ENCODE measurements around the gene ESAM. TPM values are rescaled to one million over a fixed set of nuclear protein-coding genes. Genes with fewer than 3 reads are reported as not detected.

Gene ESAM
- total RNA-seq, 1 donor from 2014 or later = 0.26 TPM

DNA sequence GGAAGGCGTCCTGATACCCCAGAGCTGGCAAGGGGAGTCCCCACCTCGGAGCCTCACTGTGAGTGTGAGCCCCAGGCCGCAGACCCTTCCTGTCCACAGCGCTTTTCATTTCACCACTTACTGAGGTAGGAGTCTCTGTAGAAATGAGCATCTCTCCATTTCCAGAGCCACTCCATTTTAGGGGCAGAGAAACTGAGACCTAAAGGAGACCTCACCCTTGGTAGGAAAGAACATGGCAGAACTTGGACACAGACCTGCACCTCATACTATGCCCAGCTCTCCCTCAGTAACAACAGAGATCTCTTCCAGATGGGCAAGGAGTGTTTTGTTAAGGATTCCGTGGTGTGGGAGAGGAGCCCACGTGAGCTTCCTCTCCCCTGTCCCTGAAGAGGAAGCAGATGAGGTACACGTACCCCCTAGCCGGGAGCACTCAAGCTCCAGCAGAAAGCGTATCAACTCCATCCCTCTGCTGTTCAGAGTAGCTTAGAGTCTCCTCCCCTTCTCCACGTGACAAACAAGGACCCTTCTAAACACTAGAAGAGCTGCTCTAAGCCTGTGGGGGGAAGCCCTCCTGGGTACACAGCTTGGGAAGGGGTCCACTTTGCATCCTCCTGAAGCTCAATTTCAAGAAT, 9.5 kb downstream of the ESAM start:
- no peaks in the 10 kb centered on the region for H4K20me1 ChIP-seq (ENCODE audit: low read depth)
- TF ChIP-seq EZH2 (IDR thresholded peaks at IDR 0.05) (no peak), EZH2phosphoT487 (IDR thresholded peaks at IDR 0.05) (no peak)
- TF ChIP-seq, protein P1, sequence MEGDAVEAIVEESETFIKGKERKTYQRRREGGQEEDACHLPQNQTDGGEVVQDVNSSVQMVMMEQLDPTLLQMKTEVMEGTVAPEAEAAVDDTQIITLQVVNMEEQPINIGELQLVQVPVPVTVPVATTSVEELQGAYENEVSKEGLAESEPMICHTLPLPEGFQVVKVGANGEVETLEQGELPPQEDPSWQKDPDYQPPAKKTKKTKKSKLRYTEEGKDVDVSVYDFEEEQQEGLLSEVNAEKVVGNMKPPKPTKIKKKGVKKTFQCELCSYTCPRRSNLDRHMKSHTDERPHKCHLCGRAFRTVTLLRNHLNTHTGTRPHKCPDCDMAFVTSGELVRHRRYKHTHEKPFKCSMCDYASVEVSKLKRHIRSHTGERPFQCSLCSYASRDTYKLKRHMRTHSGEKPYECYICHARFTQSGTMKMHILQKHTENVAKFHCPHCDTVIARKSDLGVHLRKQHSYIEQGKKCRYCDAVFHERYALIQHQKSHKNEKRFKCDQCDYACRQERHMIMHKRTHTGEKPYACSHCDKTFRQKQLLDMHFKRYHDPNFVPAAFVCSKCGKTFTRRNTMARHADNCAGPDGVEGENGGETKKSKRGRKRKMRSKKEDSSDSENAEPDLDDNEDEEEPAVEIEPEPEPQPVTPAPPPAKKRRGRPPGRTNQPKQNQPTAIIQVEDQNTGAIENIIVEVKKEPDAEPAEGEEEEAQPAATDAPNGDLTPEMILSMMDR (IDR thresholded peaks at IDR 0.05) = no peak
- H3K9me3 ChIP-seq (ENCODE audit: low read depth) = no peaks in the 10 kb centered on the region
- H3K4me3 ChIP-seq = no peak overlapping the region
- H3K4me1 Mint-ChIP-seq = peaks cover 19% of the 10 kb centered on the region
- H3K4me3 Mint-ChIP-seq = no peak overlapping the region
- peaks cover 88% of the 10 kb centered on the region for H3K27me3 ChIP-seq
- H3K36me3 ChIP-seq = no peaks in the 10 kb centered on the region
- no peak overlapping the region for H3K27ac ChIP-seq
- no peak overlapping the region for H3K9ac ChIP-seq
- peaks cover 7% of the 10 kb centered on the region for H3K36me3 Mint-ChIP-seq
- H3K4me2 ChIP-seq = no peak overlapping the region
- peaks cover 70% of the 10 kb centered on the region for H3K27me3 Mint-ChIP-seq (ENCODE audit: insufficient read depth, low read depth)
- H3K4me1 ChIP-seq = no peaks in the 10 kb centered on the region
- H3K79me2 ChIP-seq (ENCODE audit: low read depth) = no peaks in the 10 kb centered on the region
- no peak overlapping the region for H2AFZ ChIP-seq (replicated peaks)
- no peak overlapping the region for H3K27ac Mint-ChIP-seq
- H3K9me3 Mint-ChIP-seq = peaks cover 6% of the 10 kb centered on the region
- H3F3A ChIP-seq (ENCODE audit: low read depth) = no peaks in the 10 kb centered on the region
- no peak for DNase-seq (ENCODE audit: low spot score)

DNA sequence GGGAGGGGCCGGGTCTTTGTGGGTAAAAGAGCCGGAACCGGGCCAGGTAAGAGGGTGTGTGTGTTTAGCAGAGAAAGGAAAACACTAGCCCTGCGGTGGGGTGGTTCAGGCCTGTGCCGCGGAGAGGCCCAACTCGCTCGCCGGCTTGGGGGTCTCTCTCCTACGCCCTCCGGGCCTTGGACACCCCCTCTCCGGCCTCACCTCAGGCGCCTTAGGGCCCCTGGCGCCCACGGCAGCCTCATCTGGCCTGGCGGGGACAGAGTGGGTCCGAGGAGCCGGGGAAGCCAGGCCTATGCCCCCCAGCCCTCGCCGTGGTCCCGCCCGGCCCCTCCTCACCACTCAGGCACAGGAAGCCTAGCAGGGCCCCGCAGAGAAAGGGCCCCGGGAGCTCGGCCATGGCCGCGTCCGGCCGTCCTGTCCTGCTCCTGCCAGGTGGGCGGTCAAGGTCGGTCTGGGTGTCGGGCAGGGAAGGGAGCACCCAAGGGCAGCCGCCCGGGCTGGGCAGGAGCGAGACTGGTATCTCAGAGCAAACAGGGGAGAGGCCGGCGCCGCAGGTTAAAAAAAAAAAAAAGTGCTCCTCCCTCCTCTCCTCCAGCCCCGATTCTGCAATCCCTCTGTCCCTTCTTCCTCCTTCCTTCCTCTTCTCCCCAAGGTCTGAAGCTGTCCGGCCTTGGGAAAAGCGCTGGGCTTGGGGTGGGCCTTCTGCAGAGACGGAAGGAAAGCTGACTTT, 10.2 kb downstream of the ESAM start, which contains the start of gene VSIG2:
TSS of gene VSIG2 (minus strand) at position 515 of the 730 bp plus-strand sequence. CDS start at position 397, 118 bp downstream.
- H3K4me3 Mint-ChIP-seq = no peak within 1 kb of the TSS
- no peak within 1 kb of the TSS for H2AFZ ChIP-seq (replicated peaks)

DNA sequence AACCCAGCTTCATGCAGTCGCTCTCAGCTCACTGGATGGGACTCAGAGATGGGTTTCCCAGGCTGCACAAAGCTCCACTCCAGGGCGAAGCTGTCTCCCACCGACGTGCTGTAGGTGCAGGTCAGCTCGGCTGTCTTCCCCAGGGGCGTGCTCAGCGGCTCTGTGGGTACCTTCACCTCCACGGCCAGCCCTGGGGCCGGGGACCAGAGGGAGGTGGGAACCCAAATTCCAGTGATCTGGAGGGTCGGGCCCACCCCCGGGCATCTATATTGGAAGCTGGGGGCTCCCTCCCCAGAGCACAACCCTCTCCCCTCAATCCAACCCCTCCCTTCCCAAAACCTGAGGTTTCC, 10.7 kb downstream of the ESAM start:
- Histone ChIP-seq H3K9me3 (ENCODE audit: low read depth) (no peaks in the 10 kb centered on the region), H3F3A (ENCODE audit: low read depth) (peaks cover 4% of the 10 kb centered on the region), H3K27me3 (peaks cover 88% of the 10 kb centered on the region), H3K27ac (no peak overlapping the region), H4K20me1 (ENCODE audit: low read depth) (no peaks in the 10 kb centered on the region), H3K4me2 (no peak overlapping the region), H3K79me2 (ENCODE audit: low read depth) (no peaks in the 10 kb centered on the region), H2AFZ (replicated peaks) (no peak overlapping the region), H3K36me3 (no peaks in the 10 kb centered on the region), H3K9ac (no peak overlapping the region), H3K4me1 (peaks cover under 1% of the 10 kb centered on the region), H3K4me3 (no peak overlapping the region)
- Mint-ChIP-seq H3K36me3 (peaks cover 14% of the 10 kb centered on the region), H3K4me3 (no peak overlapping the region), H3K9me3 (peaks cover 14% of the 10 kb centered on the region), H3K4me1 (peaks cover 25% of the 10 kb centered on the region), H3K27ac (no peak overlapping the region), H3K27me3 (ENCODE audit: insufficient read depth, low read depth) (peaks cover 70% of the 10 kb centered on the region)
- TF ChIP-seq EZH2phosphoT487 (IDR thresholded peaks at IDR 0.05) (no peak), EZH2 (IDR thresholded peaks at IDR 0.05) (peak; percentile 56)
- TF ChIP-seq, protein P1 (IDR thresholded peaks at IDR 0.05) = no peak
- DNase-seq (ENCODE audit: low spot score) = no peak

More for the DNA sequence above, 10.2 kb downstream of the ESAM start, which contains the start of gene VSIG2:
- Histone ChIP-seq H3K79me2 (ENCODE audit: low read depth) (no peaks in the 10 kb centered on the region), H3K9me3 (ENCODE audit: low read depth) (no peaks in the 10 kb centered on the region), H3F3A (ENCODE audit: low read depth) (no peaks in the 10 kb centered on the region), H3K27ac (no peak within 1 kb of the TSS), H3K4me1 (no peaks in the 10 kb centered on the region), H3K4me3 (no peak within 1 kb of the TSS), H3K4me2 (no peak within 1 kb of the TSS), H3K9ac (no peak within 1 kb of the TSS), H3K27me3 (peaks cover 88% of the 10 kb centered on the region), H4K20me1 (ENCODE audit: low read depth) (no peaks in the 10 kb centered on the region), H3K36me3 (no peaks in the 10 kb centered on the region)
- H3K9me3 Mint-ChIP-seq = peaks cover 11% of the 10 kb centered on the region
- H3K27ac Mint-ChIP-seq = no peak within 1 kb of the TSS
- H3K27me3 Mint-ChIP-seq (ENCODE audit: insufficient read depth, low read depth) = peaks cover 71% of the 10 kb centered on the region
- peaks cover 21% of the 10 kb centered on the region for H3K4me1 Mint-ChIP-seq
- no peak for DNase-seq (ENCODE audit: low spot score)
- TF ChIP-seq, protein P1 (IDR thresholded peaks at IDR 0.05) = no peak
- TF ChIP-seq EZH2phosphoT487 (IDR thresholded peaks at IDR 0.05) = peak; percentile 40
- TF ChIP-seq EZH2 (IDR thresholded peaks at IDR 0.05) = peak; percentile 56
- H3K36me3 Mint-ChIP-seq = peaks cover 12% of the 10 kb centered on the region

Data from neural progenitor cell (in vitro differentiated cells).